ENCODE results near the gene COLEC11. TPM values are rescaled to one million over a fixed set of nuclear protein-coding genes. Genes with fewer than 3 reads are reported as not detected.

Gene COLEC11
- total RNA-seq, 1 experiment from 2014 or later: 2.1 TPM

GRCh38 chr2:3580449-3580848 lies 14.5 kb upstream of the COLEC11 start:
- Histone ChIP-seq H3K4me3 (no peak overlapping the region), H3K27me3 (no peaks in the 10 kb centered on the region), H3K9me3 (no peaks in the 10 kb centered on the region), H3K36me3 (peaks cover 92% of the 10 kb centered on the region)
- no peak for DNase-seq

GRCh38 chr2:3581367-3582262 lies 13.3 kb upstream of the COLEC11 start:
- H3K9me3 ChIP-seq: no peaks in the 10 kb centered on the region
- H3K27me3 ChIP-seq: no peaks in the 10 kb centered on the region
- no peak overlapping the region for H3K4me3 ChIP-seq
- no peak for DNase-seq
- peaks cover 84% of the 10 kb centered on the region for H3K36me3 ChIP-seq

- peaks cover 60% of the 10 kb centered on the region for H3K36me3 ChIP-seq
Measured at GRCh38 chr2:3584076-3584475, 10.8 kb upstream of the COLEC11 start.

GRCh38 chr2:3584608-3585260 lies 10.2 kb upstream of the COLEC11 start:
- Histone ChIP-seq H3K27me3 (no peaks in the 10 kb centered on the region), H3K36me3 (peaks cover 53% of the 10 kb centered on the region), H3K4me3 (no peak overlapping the region), H3K9me3 (no peaks in the 10 kb centered on the region)
- no peak for DNase-seq

More at GRCh38 chr2:3584076-3584475, 10.8 kb upstream of the COLEC11 start:
- Histone ChIP-seq H3K4me3 (no peak overlapping the region), H3K9me3 (no peaks in the 10 kb centered on the region), H3K27me3 (no peaks in the 10 kb centered on the region)
- DNase-seq: no peak

- H3K27me3 ChIP-seq: no peaks in the 10 kb centered on the region
- no peak overlapping the region for H3K4me3 ChIP-seq
- DNase-seq: peak; percentile 26
- no peaks in the 10 kb centered on the region for H3K9me3 ChIP-seq
- peaks cover 46% of the 10 kb centered on the region for H3K36me3 ChIP-seq
Measured at GRCh38 chr2:3585261-3586109, 9.4 kb upstream of the COLEC11 start.

GRCh38 chr2:3586220-3586619 lies 8.7 kb upstream of the COLEC11 start:
- Histone ChIP-seq H3K9me3 (no peaks in the 10 kb centered on the region), H3K4me3 (no peak overlapping the region), H3K36me3 (peaks cover 38% of the 10 kb centered on the region), H3K27me3 (no peaks in the 10 kb centered on the region)
- no peak for DNase-seq

GRCh38 chr2:3587021-3587420 lies 7.9 kb upstream of the COLEC11 start:
- H3K4me3 ChIP-seq: no peak overlapping the region
- no peak for DNase-seq
- peaks cover 30% of the 10 kb centered on the region for H3K36me3 ChIP-seq
- H3K27me3 ChIP-seq: no peaks in the 10 kb centered on the region
- no peaks in the 10 kb centered on the region for H3K9me3 ChIP-seq

- no peak for DNase-seq
- no peaks in the 10 kb centered on the region for H3K9me3 ChIP-seq
- H3K36me3 ChIP-seq: peaks cover 27% of the 10 kb centered on the region
- H3K27me3 ChIP-seq: no peaks in the 10 kb centered on the region
- H3K4me3 ChIP-seq: no peak overlapping the region
Measured at GRCh38 chr2:3587432-3587831, 7.5 kb upstream of the COLEC11 start.

GRCh38 chr2:3588084-3588483 lies 6.8 kb upstream of the COLEC11 start:
- Histone ChIP-seq H3K36me3 (peaks cover 24% of the 10 kb centered on the region), H3K9me3 (no peaks in the 10 kb centered on the region), H3K4me3 (no peak overlapping the region), H3K27me3 (no peaks in the 10 kb centered on the region)
- no peak for DNase-seq

GRCh38 chr2:3589086-3589485 lies 5.8 kb upstream of the COLEC11 start:
- no peak overlapping the region for H3K4me3 ChIP-seq
- no peaks in the 10 kb centered on the region for H3K9me3 ChIP-seq
- H3K27me3 ChIP-seq: no peaks in the 10 kb centered on the region
- DNase-seq: no peak
- H3K36me3 ChIP-seq: peaks cover 16% of the 10 kb centered on the region

- Histone ChIP-seq H3K27me3 (no peaks in the 10 kb centered on the region), H3K9me3 (no peaks in the 10 kb centered on the region), H3K4me3 (no peak overlapping the region)
Measured at GRCh38 chr2:3595404-3595803, 492 bp downstream of the COLEC11 start.

GRCh38 chr2:3595985-3596384 lies 1.1 kb downstream of the COLEC11 start:
- Histone ChIP-seq H3K4me3 (no peak overlapping the region), H3K36me3 (peaks cover 3% of the 10 kb centered on the region; the same call in 1 of the 2 replicates), H3K27me3 (no peaks in the 10 kb centered on the region), H3K9me3 (no peaks in the 10 kb centered on the region)
- DNase-seq: no peak

More at GRCh38 chr2:3595404-3595803, 492 bp downstream of the COLEC11 start:
- peaks cover 3% of the 10 kb centered on the region; the same call in 1 of the 2 replicates for H3K36me3 ChIP-seq
- no peak for DNase-seq

- Histone ChIP-seq H3K4me3 (no peak overlapping the region), H3K36me3 (peaks cover 3% of the 10 kb centered on the region; the same call in 1 of the 2 replicates)
Measured at GRCh38 chr2:3596901-3597417, 2.0 kb downstream of the COLEC11 start.

GRCh38 chr2:3597567-3597966 lies 2.7 kb downstream of the COLEC11 start:
- DNase-seq: no peak
- no peaks in the 10 kb centered on the region for H3K9me3 ChIP-seq
- peaks cover 3% of the 10 kb centered on the region; the same call in 1 of the 2 replicates for H3K36me3 ChIP-seq
- H3K27me3 ChIP-seq: no peaks in the 10 kb centered on the region
- no peak overlapping the region for H3K4me3 ChIP-seq

More at GRCh38 chr2:3596901-3597417, 2.0 kb downstream of the COLEC11 start:
- no peak for DNase-seq
- no peaks in the 10 kb centered on the region for H3K27me3 ChIP-seq
- H3K9me3 ChIP-seq: no peaks in the 10 kb centered on the region

GRCh38 chr2:3598197-3598910 lies 3.4 kb downstream of the COLEC11 start:
- H3K27me3 ChIP-seq: no peaks in the 10 kb centered on the region
- peaks cover 3% of the 10 kb centered on the region; the same call in 1 of the 2 replicates for H3K36me3 ChIP-seq
- H3K4me3 ChIP-seq: no peak overlapping the region
- no peak for DNase-seq
- no peaks in the 10 kb centered on the region for H3K9me3 ChIP-seq

Measured in MG63 (cell line).